GM18508 (cell line): ENCODE measurements around the gene LINS1.

Experiments used
- ATAC-seq: cut with Tn5 transposase; IDR thresholded peaks from one replicate; pipeline ENCODE4 v1.9.1; 2021; ENCODE audit warnings: moderate number of reproducible peaks; ENCODE audit not compliant: insufficient read depth, unreplicated experiment

The LINS1 gene

GRCh38 chr15:100520132-100520921, 81.7 kb downstream of the LINS1 start:
- ATAC-seq: no peak

GRCh38 chr15:100517846-100518245, 84.1 kb downstream of the LINS1 start:
- no peak for ATAC-seq
